Liver (tissue), 3 donors: ENCODE results near the gene UGT1A6.

ENCODE experiments used
- ATF3 ChIP-seq: IDR thresholded peaks from 2 replicates; pipeline ENCODE4 v1.6.1; 2016; ENCODE audit warnings: antibody characterized with exemption
- EGR1 ChIP-seq, 2 donors: IDR thresholded peaks; 2 replicates each; pipeline ENCODE4 v1.6.1; 2016 to 2018; ENCODE audit warnings: antibody characterized with exemption in 2 of 2, low read depth in 2 of 2
- FOXA1 ChIP-seq: IDR thresholded peaks from 2 replicates; pipeline ENCODE4 v1.6.1; 2016; ENCODE audit warnings: antibody characterized with exemption
- GABPA ChIP-seq, 2 donors: IDR thresholded peaks in 1 of 2; conservative IDR thresholded peaks in 1 of 2; 2 replicates each; pipeline ENCODE4 v1.6.1; 2016; ENCODE audit warnings: antibody characterized with exemption in 2 of 2, mild to moderate bottlenecking in 1 of 2, moderate library complexity in 1 of 2
- JUND ChIP-seq, 2 donors: IDR thresholded peaks; 2 replicates each; pipeline ENCODE4 v1.6.1; 2016; ENCODE audit warnings: antibody characterized with exemption in 2 of 2
- NR2F2 ChIP-seq: IDR thresholded peaks from 2 replicates; pipeline ENCODE4 v1.6.1; 2016; ENCODE audit warnings: antibody characterized with exemption
- RAD21 ChIP-seq, 2 donors: IDR thresholded peaks; 2 replicates each; pipeline ENCODE4 v1.6.1; 2016; ENCODE audit warnings: antibody characterized with exemption in 2 of 2, mild to moderate bottlenecking in 2 of 2
- SP1 ChIP-seq: IDR thresholded peaks from 2 replicates; pipeline ENCODE4 v1.6.1; 2018; ENCODE audit warnings: antibody characterized with exemption, mild to moderate bottlenecking
- TAF1 ChIP-seq: conservative IDR thresholded peaks from 2 replicates; pipeline ENCODE4 v1.6.1; 2016; ENCODE audit warnings: antibody characterized with exemption, mild to moderate bottlenecking
- YY1 ChIP-seq: IDR thresholded peaks from 2 replicates; pipeline ENCODE4 v1.6.1; 2016; ENCODE audit warnings: antibody characterized with exemption, mild to moderate bottlenecking
- TF ChIP-seq, protein P1 (sequence below): fragments of 150-350 bp; IDR thresholded peaks from 2 replicates; pipeline ENCODE4 v1.5.1; 2017; ENCODE audit warnings: improper control_type of control experiment, low read depth, low read length; ENCODE audit not compliant: missing input control
- TF ChIP-seq, protein P2 (sequence below): IDR thresholded peaks from 2 replicates; pipeline ENCODE4 v1.6.1; 2016; ENCODE audit warnings: antibody characterized with exemption
- TF ChIP-seq, protein P3 (sequence below): IDR thresholded peaks from 2 replicates; pipeline ENCODE4 v1.6.1; 2016; ENCODE audit warnings: antibody characterized with exemption
- TF ChIP-seq, protein P4 (sequence below): IDR thresholded peaks from 2 replicates; pipeline ENCODE4 v1.6.1; 2016; ENCODE audit warnings: antibody characterized with exemption, mild to moderate bottlenecking
- donor health status: healthy.
- donor health status: healthy.

- TF ChIP-seq, protein P1, sequence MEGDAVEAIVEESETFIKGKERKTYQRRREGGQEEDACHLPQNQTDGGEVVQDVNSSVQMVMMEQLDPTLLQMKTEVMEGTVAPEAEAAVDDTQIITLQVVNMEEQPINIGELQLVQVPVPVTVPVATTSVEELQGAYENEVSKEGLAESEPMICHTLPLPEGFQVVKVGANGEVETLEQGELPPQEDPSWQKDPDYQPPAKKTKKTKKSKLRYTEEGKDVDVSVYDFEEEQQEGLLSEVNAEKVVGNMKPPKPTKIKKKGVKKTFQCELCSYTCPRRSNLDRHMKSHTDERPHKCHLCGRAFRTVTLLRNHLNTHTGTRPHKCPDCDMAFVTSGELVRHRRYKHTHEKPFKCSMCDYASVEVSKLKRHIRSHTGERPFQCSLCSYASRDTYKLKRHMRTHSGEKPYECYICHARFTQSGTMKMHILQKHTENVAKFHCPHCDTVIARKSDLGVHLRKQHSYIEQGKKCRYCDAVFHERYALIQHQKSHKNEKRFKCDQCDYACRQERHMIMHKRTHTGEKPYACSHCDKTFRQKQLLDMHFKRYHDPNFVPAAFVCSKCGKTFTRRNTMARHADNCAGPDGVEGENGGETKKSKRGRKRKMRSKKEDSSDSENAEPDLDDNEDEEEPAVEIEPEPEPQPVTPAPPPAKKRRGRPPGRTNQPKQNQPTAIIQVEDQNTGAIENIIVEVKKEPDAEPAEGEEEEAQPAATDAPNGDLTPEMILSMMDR, result no peak
- TF ChIP-seq, protein P2, sequence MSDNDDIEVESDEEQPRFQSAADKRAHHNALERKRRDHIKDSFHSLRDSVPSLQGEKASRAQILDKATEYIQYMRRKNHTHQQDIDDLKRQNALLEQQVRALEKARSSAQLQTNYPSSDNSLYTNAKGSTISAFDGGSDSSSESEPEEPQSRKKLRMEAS, result no peak
- TF ChIP-seq GABPA (IDR thresholded peaks at IDR 0.05 in 1 of 2, conservative IDR thresholded peaks at IDR 0.05 in 1 of 2), result no peak
- no peak for TF ChIP-seq RAD21 (IDR thresholded peaks at IDR 0.05)
- no peak for TF ChIP-seq SP1
- TF ChIP-seq, protein P3, sequence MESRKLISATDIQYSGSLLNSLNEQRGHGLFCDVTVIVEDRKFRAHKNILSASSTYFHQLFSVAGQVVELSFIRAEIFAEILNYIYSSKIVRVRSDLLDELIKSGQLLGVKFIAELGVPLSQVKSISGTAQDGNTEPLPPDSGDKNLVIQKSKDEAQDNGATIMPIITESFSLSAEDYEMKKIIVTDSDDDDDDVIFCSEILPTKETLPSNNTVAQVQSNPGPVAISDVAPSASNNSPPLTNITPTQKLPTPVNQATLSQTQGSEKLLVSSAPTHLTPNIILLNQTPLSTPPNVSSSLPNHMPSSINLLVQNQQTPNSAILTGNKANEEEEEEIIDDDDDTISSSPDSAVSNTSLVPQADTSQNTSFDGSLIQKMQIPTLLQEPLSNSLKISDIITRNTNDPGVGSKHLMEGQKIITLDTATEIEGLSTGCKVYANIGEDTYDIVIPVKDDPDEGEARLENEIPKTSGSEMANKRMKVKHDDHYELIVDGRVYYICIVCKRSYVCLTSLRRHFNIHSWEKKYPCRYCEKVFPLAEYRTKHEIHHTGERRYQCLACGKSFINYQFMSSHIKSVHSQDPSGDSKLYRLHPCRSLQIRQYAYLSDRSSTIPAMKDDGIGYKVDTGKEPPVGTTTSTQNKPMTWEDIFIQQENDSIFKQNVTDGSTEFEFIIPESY, result no peak
- no peak for TF ChIP-seq TAF1
- TF ChIP-seq, protein P4, sequence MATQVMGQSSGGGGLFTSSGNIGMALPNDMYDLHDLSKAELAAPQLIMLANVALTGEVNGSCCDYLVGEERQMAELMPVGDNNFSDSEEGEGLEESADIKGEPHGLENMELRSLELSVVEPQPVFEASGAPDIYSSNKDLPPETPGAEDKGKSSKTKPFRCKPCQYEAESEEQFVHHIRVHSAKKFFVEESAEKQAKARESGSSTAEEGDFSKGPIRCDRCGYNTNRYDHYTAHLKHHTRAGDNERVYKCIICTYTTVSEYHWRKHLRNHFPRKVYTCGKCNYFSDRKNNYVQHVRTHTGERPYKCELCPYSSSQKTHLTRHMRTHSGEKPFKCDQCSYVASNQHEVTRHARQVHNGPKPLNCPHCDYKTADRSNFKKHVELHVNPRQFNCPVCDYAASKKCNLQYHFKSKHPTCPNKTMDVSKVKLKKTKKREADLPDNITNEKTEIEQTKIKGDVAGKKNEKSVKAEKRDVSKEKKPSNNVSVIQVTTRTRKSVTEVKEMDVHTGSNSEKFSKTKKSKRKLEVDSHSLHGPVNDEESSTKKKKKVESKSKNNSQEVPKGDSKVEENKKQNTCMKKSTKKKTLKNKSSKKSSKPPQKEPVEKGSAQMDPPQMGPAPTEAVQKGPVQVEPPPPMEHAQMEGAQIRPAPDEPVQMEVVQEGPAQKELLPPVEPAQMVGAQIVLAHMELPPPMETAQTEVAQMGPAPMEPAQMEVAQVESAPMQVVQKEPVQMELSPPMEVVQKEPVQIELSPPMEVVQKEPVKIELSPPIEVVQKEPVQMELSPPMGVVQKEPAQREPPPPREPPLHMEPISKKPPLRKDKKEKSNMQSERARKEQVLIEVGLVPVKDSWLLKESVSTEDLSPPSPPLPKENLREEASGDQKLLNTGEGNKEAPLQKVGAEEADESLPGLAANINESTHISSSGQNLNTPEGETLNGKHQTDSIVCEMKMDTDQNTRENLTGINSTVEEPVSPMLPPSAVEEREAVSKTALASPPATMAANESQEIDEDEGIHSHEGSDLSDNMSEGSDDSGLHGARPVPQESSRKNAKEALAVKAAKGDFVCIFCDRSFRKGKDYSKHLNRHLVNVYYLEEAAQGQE, result no peak
- TF ChIP-seq JUND (IDR thresholded peaks at IDR 0.05), result no peak
- TF ChIP-seq EGR1 (IDR thresholded peaks at IDR 0.05; ENCODE audit: low read depth in 2 of 2), result no peak
- no peak for TF ChIP-seq ATF3
- no peak for TF ChIP-seq YY1
- TF ChIP-seq FOXA1, result no peak
- no peak for TF ChIP-seq NR2F2
These were observed 123.6 kb downstream of the UGT1A6 start for GRCh38 chr2:233816334-233816733.
